GM23338 (cell line): ENCODE data around the gene CRY1. TPM values are rescaled to one million over a fixed set of nuclear protein-coding genes. Genes with fewer than 3 reads are reported as not detected.

Source experiments
- ATAC-seq: fragments of 200-7000 bp; cut with Tn5 transposase; 3 replicates; pipeline ENCODE4 v1.9.1; 2020
- DNase-seq: peaks from one replicate; pipeline ENCODE4 v3.0.0-alpha.2; 2015; ENCODE audit warnings: low spot score
- H2AFZ ChIP-seq: fragments of 200-600 bp; sonication (generic); 2 replicates; pipeline ENCODE4 v1.8.0; 2016; ENCODE audit warnings: antibody characterized with exemption, mild to moderate bottlenecking, moderate library complexity
- H3F3A ChIP-seq: fragments of 200-600 bp; sonication (generic); replicated peaks from 2 replicates; pipeline ENCODE4 v1.8.0; 2017; ENCODE audit warnings: antibody characterized with exemption, mixed run types, low read depth
- H3K27ac ChIP-seq: fragments of 200-600 bp; sonication (generic); 2 replicates; pipeline ENCODE4 v1.6.1; 2016; ENCODE audit warnings: low read depth
- H3K27me3 ChIP-seq: fragments of 200-600 bp; sonication (generic); 2 replicates; pipeline ENCODE4 v1.8.0; 2016; ENCODE audit warnings: mild to moderate bottlenecking, mixed run types, moderate library complexity; ENCODE audit not compliant: insufficient read depth
- H3K36me3 ChIP-seq: fragments of 200-600 bp; sonication (generic); 2 replicates; pipeline ENCODE4 v1.8.0; 2016; ENCODE audit warnings: mild to moderate bottlenecking; ENCODE audit not compliant: insufficient read depth
- H3K4me1 ChIP-seq: fragments of 200-600 bp; sonication (generic); 2 replicates; pipeline ENCODE4 v1.8.0; 2016; ENCODE audit warnings: mild to moderate bottlenecking, moderate library complexity; ENCODE audit not compliant: insufficient read depth
- H3K4me2 ChIP-seq: fragments of 200-600 bp; sonication (generic); 2 replicates; pipeline ENCODE4 v1.7.1; 2017; ENCODE audit warnings: mixed run types
- H3K4me3 ChIP-seq: fragments of 200-600 bp; sonication (generic); 2 replicates; pipeline ENCODE4 v1.6.1; 2016; ENCODE audit warnings: mixed run types
- H3K79me2 ChIP-seq: fragments of 200-600 bp; sonication (generic); replicated peaks from 2 replicates; pipeline ENCODE4 v1.8.0; 2017; ENCODE audit warnings: mild to moderate bottlenecking; ENCODE audit not compliant: insufficient read depth
- H3K9me2 ChIP-seq: fragments of 200-600 bp; sonication (generic); 2 replicates; pipeline ENCODE4 v1.8.0; 2017; ENCODE audit not compliant: insufficient read depth
- H4K20me1 ChIP-seq: fragments of 200-600 bp; sonication (generic); replicated peaks from 2 replicates; pipeline ENCODE4 v1.8.0; 2017; ENCODE audit warnings: mild to moderate bottlenecking; ENCODE audit not compliant: insufficient read depth
- H3K27ac Mint-ChIP-seq: 2 replicates; pipeline ENCODE4 v1.8.0; 2020; ENCODE audit warnings: inconsistent platforms, mild to moderate bottlenecking, moderate library complexity, mixed read lengths
- H3K27me3 Mint-ChIP-seq: 3 replicates; pipeline ENCODE4 v1.8.0; 2022; ENCODE audit warnings: low read depth, mild to moderate bottlenecking, moderate library complexity, mixed read lengths, inconsistent platforms; ENCODE audit not compliant: insufficient read depth, poor library complexity
- H3K36me3 Mint-ChIP-seq: 3 replicates; pipeline ENCODE4 v1.8.0; 2021; ENCODE audit warnings: low read depth, mild to moderate bottlenecking, inconsistent platforms, moderate library complexity, mixed read lengths
- H3K4me1 Mint-ChIP-seq: 3 replicates; pipeline ENCODE4 v1.8.0; 2020; ENCODE audit warnings: mild to moderate bottlenecking, inconsistent platforms, mixed read lengths
- H3K4me3 Mint-ChIP-seq: 3 replicates; pipeline ENCODE4 v1.8.0; 2021; ENCODE audit warnings: moderate library complexity, mild to moderate bottlenecking, inconsistent platforms, mixed read lengths
- H3K9me3 Mint-ChIP-seq: 3 replicates; pipeline ENCODE4 v1.8.0; 2020; ENCODE audit warnings: moderate library complexity, mild to moderate bottlenecking, inconsistent platforms, mixed read lengths
- CREB1 ChIP-seq: fragments of 250-450 bp; sonication (Bioruptor Pico); IDR thresholded peaks from 2 replicates; pipeline ENCODE4 v1.5.0; 2020; ENCODE audit warnings: low read depth, mild to moderate bottlenecking, moderate library complexity
- CTCF ChIP-seq, 2 experiments: fragments of 200-600 bp in 1 of 2; sonication (generic) in 1 of 2; conservative IDR thresholded peaks; 2 replicates each; pipeline versions ENCODE4 v1.5.1 to v1.6.1; 2016 to 2017; ENCODE audit warnings: antibody characterized with exemption in 2 of 2, low read depth in 2 of 2, mild to moderate bottlenecking in 2 of 2, moderate library complexity in 1 of 2
- ETS1 ChIP-seq: IDR thresholded peaks from 2 replicates; pipeline ENCODE4 v1.6.1; 2016; ENCODE audit warnings: antibody characterized with exemption
- EZH2 ChIP-seq: fragments of 200-600 bp; sonication (generic); IDR thresholded peaks from one replicate; pipeline ENCODE4 v1.8.0; 2017; ENCODE audit warnings: antibody characterized with exemption, mild to moderate bottlenecking, low read depth; ENCODE audit not compliant: unreplicated experiment
- EZH2phosphoT487 ChIP-seq: fragments of 200-600 bp; sonication (generic); IDR thresholded peaks from one replicate; pipeline ENCODE4 v1.8.1; 2018; ENCODE audit warnings: antibody characterized with exemption; ENCODE audit not compliant: unreplicated experiment
- JUNB ChIP-seq: IDR thresholded peaks from one replicate; pipeline ENCODE4 v1.6.1; 2016; ENCODE audit warnings: antibody characterized with exemption; ENCODE audit not compliant: unreplicated experiment
- NANOG ChIP-seq: IDR thresholded peaks from 2 replicates; pipeline ENCODE4 v1.6.1; 2016; ENCODE audit warnings: antibody characterized with exemption, borderline replicate concordance
- POLR2AphosphoS5 ChIP-seq: IDR thresholded peaks from 2 replicates; pipeline ENCODE4 v1.6.1; 2016; ENCODE audit warnings: antibody characterized with exemption, low read depth
- REST ChIP-seq: IDR thresholded peaks from one replicate; pipeline ENCODE4 v1.6.1; 2018; ENCODE audit warnings: antibody characterized with exemption; ENCODE audit not compliant: unreplicated experiment
- STAT1 ChIP-seq: IDR thresholded peaks from one replicate; pipeline ENCODE4 v1.6.1; 2016; ENCODE audit warnings: antibody characterized with exemption; ENCODE audit not compliant: unreplicated experiment
- ZNF114 ChIP-seq: fragments of 250-450 bp; sonication (Bioruptor Pico); IDR thresholded peaks from 2 replicates; pipeline ENCODE4 v1.5.0; 2020; ENCODE audit warnings: mild to moderate bottlenecking, moderate library complexity
- ZNF331 ChIP-seq: fragments of 250-450 bp; sonication (Bioruptor Pico); IDR thresholded peaks from 2 replicates; pipeline ENCODE4 v1.5.0; 2020; ENCODE audit warnings: low read depth, mild to moderate bottlenecking, moderate library complexity
- ZNF462 ChIP-seq: fragments of 250-450 bp; sonication (Bioruptor Pico); IDR thresholded peaks from 2 replicates; pipeline ENCODE4 v1.5.0; 2020; ENCODE audit warnings: mild to moderate bottlenecking, moderate library complexity
- polyA plus RNA-seq: library from polyadenylated mRNA; unstranded; fragments of >200 nt; fragmentation: Nextera tagmentation; extraction: Ambion mirVana; gene quantifications from 2 replicates; pipeline ENCODE4 v1.2.1, GENCODE V29; 2016
- total RNA-seq: library from RNA; depleted of rRNA; stranded (reverse); fragments of >200 nt; shearing (Covaris generic); gene quantifications from 2 replicates; pipeline ENCODE4 v1.2.3, GENCODE V29; 2014

CRY1 gene
- total and polyA plus RNA-seq, 2 experiments from 2014 or later, result 27.7 to 28.2 TPM

GRCh38 chr12:106986625-106987389, 106.5 kb downstream of the CRY1 start, which contains the start of gene MTERF2:
Gene MTERF2, minus strand, starts transcription at chr12:106987146. Its CDS starts 8,432 bp downstream, at chr12:106978714.
- Histone ChIP-seq H3K4me1 (peaks cover 13% of the 10 kb centered on the region), H3K79me2 (0 out of 2 replicates have a peak, but pooled peaks cover 4% of the 10 kb centered on the region), H3F3A (no peaks in the 10 kb centered on the region; the same call in 1 of the 2 replicates), H3K4me2 (peak within 1 kb of the TSS; percentile 97), H4K20me1 (no peaks in the 10 kb centered on the region; the same call in 1 of the 2 replicates), H2AFZ (peak within 1 kb of the TSS; percentile 99), H3K9me2 (no peaks in the 10 kb centered on the region), H3K36me3 (no peaks in the 10 kb centered on the region), H3K27me3 (no peaks in the 10 kb centered on the region), H3K27ac (no peak within 1 kb of the TSS), H3K4me3 (peak within 1 kb of the TSS; percentile 91)
- DNase-seq, result peak; percentile 98
- Mint-ChIP-seq H3K9me3 (no peaks in the 10 kb centered on the region), H3K27me3 (peaks cover 5% of the 10 kb centered on the region), H3K27ac (0 out of 2 replicates have a peak within 1 kb of the TSS, but pooled peaks have one; percentile 46), H3K4me3 (peak within 1 kb of the TSS; percentile 89), H3K4me1 (peaks cover 23% of the 10 kb centered on the region), H3K36me3 (peaks cover 20% of the 10 kb centered on the region)
- ATAC-seq, result peak; percentile 95
- TF ChIP-seq ZNF462 (CRISPR knock-in tag), result no peak
- TF ChIP-seq STAT1, result no peak
- TF ChIP-seq ZNF331 (CRISPR knock-in tag), result no peak
- TF ChIP-seq REST, result no peak
- no peak for TF ChIP-seq ZNF114 (CRISPR knock-in tag)
- TF ChIP-seq EZH2phosphoT487, result no peak
- TF ChIP-seq CTCF (conservative IDR thresholded peaks at IDR 0.05; ENCODE audit: low read depth in 2 of 2), result no peak
- peak; percentile 66 for TF ChIP-seq CREB1 (CRISPR knock-in tag)
- TF ChIP-seq ETS1, result no peak
- TF ChIP-seq JUNB, result no peak
- peak; percentile 89 for TF ChIP-seq POLR2AphosphoS5
- TF ChIP-seq NANOG, result no peak
- TF ChIP-seq EZH2, result no peak
